GM13976 (cell line): ENCODE data around the gene CSF1R.
"Not testable (repeated sequence)": the region's sequence is repeated elsewhere in the genome, so short reads cannot be mapped to it uniquely, and the experiment has no call there.

Source experiments
- DNase-seq: peaks from one replicate; pipeline ENCODE4 v3.0.0; 2012; ENCODE audit warnings: low spot score
- CTCF ChIP-seq: IDR thresholded peaks from 2 replicates; pipeline ENCODE4 v1.5.1; 2012; ENCODE audit warnings: borderline replicate concordance, mild to moderate bottlenecking; ENCODE audit not compliant: insufficient read depth; ENCODE audit errors: extremely low read depth, missing control alignments, control extremely low read depth
- in situ Hi-C: fragments of 300-500 bp; cut with MboI; formaldehyde crosslinking; loops from one replicate; pipeline ENCODE4 v1.12.0; 2022; ENCODE audit warnings: low sequenced_read_pairs, mixed read lengths, inconsistent platforms; ENCODE audit not compliant: unreplicated experiment

Gene CSF1R

GRCh38 chr5:150103678-150104549 is 17.6 kb upstream of the CSF1R start:
- DNase-seq: no peak
- in situ Hi-C loops: no loop called here
- TF ChIP-seq CTCF: no peak

DNA sequence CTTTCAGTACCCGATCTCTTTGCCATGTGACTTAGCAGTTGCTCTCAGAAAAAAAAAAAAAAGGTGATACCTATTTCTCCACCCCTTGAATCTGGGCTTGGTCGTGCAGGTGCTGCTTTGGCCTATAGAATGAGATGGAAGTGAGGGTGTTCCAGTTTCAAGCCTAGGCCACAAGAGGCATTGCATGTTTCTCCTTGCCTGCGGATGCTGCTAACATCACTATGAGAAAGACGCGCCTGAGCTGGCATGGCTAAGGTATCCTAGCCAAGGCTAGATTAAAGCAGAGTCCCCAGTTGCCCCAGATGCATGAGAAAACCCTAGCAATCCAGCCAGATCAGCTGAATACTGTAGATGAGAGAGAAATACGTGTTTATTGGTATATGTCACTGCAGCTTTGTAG is 14.7 kb upstream of the CSF1R start:
- TF ChIP-seq CTCF: no peak
- in situ Hi-C loops: no loop called here
- DNase-seq: no peak

GRCh38 chr5:150097152-150097551 is 10.8 kb upstream of the CSF1R start:
- DNase-seq: no peak
- in situ Hi-C loops: no loop called here
- no peak for TF ChIP-seq CTCF

GRCh38 chr5:150092159-150092787 is 5.9 kb upstream of the CSF1R start:
- no peak for TF ChIP-seq CTCF
- in situ Hi-C loops: no loop called here
- DNase-seq: peak; percentile 50

- in situ Hi-C loops: no loop called here
- DNase-seq: peak; percentile 3
Observed at GRCh38 chr5:150085191-150085912, 1.0 kb downstream of the CSF1R start.

DNA sequence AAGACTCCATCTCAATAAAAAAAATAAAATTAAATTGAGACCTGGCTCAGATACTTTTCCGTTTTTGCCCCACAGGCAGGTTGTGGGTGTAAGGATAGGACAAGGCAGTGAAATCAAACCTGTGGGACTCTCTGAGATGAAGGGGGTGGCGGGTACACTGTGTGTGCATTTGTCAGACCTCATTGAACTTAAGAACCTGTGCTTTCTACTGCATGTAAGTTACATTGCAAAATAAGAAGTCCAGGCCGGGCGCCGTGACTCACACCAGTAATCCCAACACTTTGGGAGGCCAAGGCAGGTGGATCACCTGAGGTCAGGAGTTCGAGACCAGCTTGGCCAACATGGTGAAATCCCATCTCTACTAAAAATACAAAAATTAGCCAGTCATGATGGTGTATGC is 1.6 kb downstream of the CSF1R start:
- in situ Hi-C loops: not testable (repeated sequence)
- peak; percentile 3 for DNase-seq

More at GRCh38 chr5:150085191-150085912, 1.0 kb downstream of the CSF1R start:
- no peak for TF ChIP-seq CTCF

- in situ Hi-C loops: no loop called here
- no peak for TF ChIP-seq CTCF
- peak; percentile 8 for DNase-seq
Observed at GRCh38 chr5:150082889-150083288, 3.5 kb downstream of the CSF1R start.
